LNCaP clone FGC (cell line): ENCODE data around the gene TRIM10.
A peak's percentile ranks its signal among the peaks of the same experiment; 100 is the strongest.

Experiments
- DNase-seq: peaks from one replicate; pipeline ENCODE4 v3.0.0-alpha.2; 2011; ENCODE audit warnings: low read depth
- H3K4me3 ChIP-seq: 2 replicates; pipeline ENCODE4 v1.5.1; 2011; ENCODE audit warnings: mild to moderate bottlenecking, low read depth, low read length, control low read depth
- CTCF ChIP-seq: IDR thresholded peaks from 2 replicates; pipeline ENCODE4 v1.5.1; 2012; ENCODE audit warnings: mild to moderate bottlenecking; ENCODE audit not compliant: control insufficient read depth, insufficient read depth; ENCODE audit errors: extremely low read depth

Gene TRIM10

GRCh38 chr6:30135147-30135546 lies 25.9 kb downstream of the TRIM10 start:
- TF ChIP-seq CTCF: no peak
- no peak for DNase-seq
- no peak overlapping the region for H3K4me3 ChIP-seq

DNA sequence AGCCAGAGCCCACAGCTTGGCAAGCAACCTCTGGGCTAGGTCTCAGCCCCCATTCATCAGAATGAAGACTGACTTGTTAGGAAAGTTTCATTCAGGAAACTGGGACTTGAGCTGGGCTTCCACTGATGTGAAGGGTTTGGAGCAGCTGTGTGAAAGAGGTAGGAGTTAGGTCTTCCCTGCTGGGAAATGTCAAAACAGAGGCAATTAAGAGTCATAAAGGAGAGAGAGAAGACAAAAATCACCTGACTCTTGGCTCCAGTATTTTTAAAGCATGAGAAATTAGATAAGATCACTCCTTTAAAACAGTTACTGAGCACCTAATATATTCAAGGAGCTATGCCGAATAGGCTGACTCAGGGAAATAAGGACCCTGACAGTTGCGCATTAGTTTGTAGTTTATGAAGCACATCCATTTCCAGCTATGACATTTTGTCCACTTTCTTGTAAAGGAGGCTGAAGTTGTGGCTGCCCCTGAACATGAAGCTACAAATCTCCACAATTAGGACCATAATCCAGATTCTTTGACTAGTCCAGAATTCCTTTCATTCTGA lies 29.0 kb downstream of the TRIM10 start:
- H3K4me3 ChIP-seq: no peak overlapping the region
- TF ChIP-seq CTCF: no peak
- DNase-seq: no peak

DNA sequence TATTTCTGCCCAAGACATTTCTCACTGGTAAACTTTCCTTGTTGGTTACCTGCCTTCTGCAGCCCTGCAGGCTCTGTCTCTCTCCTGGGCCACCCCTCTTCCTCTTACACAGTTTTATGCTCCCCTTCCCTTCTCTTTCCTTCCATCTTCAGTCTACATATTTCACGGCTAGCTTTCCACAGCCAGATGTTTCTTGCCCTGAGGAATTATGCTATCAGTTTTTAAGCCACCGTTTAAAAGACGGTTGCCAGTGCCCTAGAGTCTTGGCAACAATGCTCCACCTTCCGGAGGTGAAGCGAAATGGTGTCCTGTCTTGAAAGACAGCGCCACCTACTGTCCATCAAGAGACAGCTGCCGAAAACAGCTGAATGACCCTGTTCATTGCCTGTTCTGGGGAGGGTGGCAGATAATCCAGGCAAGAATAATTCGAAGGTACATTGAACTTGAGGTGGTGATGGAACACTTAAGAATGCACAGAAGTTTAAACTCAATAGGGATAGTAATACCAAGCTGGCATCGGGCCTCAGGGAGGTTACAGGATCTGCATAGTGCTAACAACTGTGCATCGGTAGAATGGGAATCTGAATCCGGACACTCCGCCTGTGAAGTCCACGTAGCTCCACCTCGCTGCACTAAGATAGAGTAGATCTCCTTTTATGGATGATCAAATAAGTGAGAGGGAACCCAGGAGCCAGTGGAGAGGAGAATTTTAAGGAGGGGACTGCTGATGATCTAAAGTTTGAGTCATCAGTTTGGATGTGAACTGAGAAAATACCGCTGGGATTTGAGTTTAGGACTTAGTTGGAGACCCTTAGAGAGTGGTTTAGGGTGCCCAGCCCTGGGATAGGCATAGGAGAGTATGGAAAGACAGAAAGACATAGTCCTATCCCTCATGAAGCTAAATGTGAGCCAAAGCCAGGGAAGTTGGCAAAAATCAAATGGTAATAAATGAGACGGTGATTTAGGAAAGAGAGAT lies 29.8 kb downstream of the TRIM10 start:
- peak; percentile 71 for DNase-seq
- TF ChIP-seq CTCF: peak; percentile 100
- no peak overlapping the region for H3K4me3 ChIP-seq

DNA sequence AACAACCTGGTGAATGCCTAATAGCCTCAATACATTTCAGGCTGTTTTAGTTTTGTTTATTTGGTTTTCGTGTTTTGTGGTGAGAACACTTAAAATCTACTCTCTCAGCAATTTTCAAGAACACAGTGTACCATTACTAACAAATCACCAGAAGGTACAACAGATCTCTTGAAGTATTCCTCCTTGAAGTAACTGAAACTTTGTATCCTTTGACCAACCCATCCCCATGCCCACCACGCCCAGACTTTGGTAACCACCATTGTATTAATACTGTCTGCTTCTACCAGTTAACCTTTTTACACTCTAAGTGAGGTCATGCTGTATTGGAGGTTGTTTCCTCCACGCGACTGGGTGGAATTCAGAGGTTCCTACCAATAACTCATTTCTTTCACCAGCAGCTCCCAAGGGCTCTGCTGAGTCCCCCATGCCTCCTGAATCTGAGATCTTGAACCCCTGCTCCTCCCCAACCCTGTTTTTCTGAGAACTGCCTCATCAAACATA lies 30.8 kb downstream of the TRIM10 start:
- H3K4me3 ChIP-seq: no peak overlapping the region
- no peak for TF ChIP-seq CTCF
- DNase-seq: no peak

- DNase-seq: no peak
- no peak overlapping the region for H3K4me3 ChIP-seq
- no peak for TF ChIP-seq CTCF
These were observed 31.5 kb downstream of the TRIM10 start for GRCh38 chr6:30129265-30130178.

GRCh38 chr6:30127238-30128093 lies 33.5 kb downstream of the TRIM10 start:
- no peak for TF ChIP-seq CTCF
- DNase-seq: no peak
- no peak overlapping the region for H3K4me3 ChIP-seq
